GM19238 (cell line): Measurements from ENCODE around the gene MEIOB.
"Not testable (repeated sequence)": the region's sequence is repeated elsewhere in the genome, so short reads cannot be mapped to it uniquely, and the experiment has no call there.

Experiments used
- DNase-seq: peaks from one replicate; pipeline ENCODE4 v3.0.0; 2011; ENCODE audit warnings: low spot score; ENCODE audit not compliant: insufficient read length

The MEIOB gene

GRCh38 chr16:1907226-1907860, 35.4 kb upstream of the MEIOB start:
- DNase-seq = no peak

- no peak for DNase-seq
These were observed 34.8 kb upstream of the MEIOB start for GRCh38 chr16:1906846-1907165.

- no peak for DNase-seq
These were observed 34.3 kb upstream of the MEIOB start for GRCh38 chr16:1906055-1906845.

GRCh38 chr16:1903845-1904840, 32.2 kb upstream of the MEIOB start:
- no peak for DNase-seq

GRCh38 chr16:1903220-1903574, 31.2 kb upstream of the MEIOB start:
- no peak for DNase-seq

GRCh38 chr16:1902547-1903219, 30.7 kb upstream of the MEIOB start:
- no peak for DNase-seq

GRCh38 chr16:1900452-1900774, 28.4 kb upstream of the MEIOB start:
- no peak for DNase-seq

GRCh38 chr16:1899641-1900451, 27.9 kb upstream of the MEIOB start:
- no peak for DNase-seq

- DNase-seq = not testable (repeated sequence)
These were observed 25.7 kb upstream of the MEIOB start for GRCh38 chr16:1897692-1898091.

GRCh38 chr16:1895949-1896675, 24.1 kb upstream of the MEIOB start:
- no peak for DNase-seq

- DNase-seq = no peak
These were observed 23.1 kb upstream of the MEIOB start for GRCh38 chr16:1895068-1895467.

- DNase-seq = no peak
These were observed 18.7 kb upstream of the MEIOB start for GRCh38 chr16:1890708-1891050.

GRCh38 chr16:1890024-1890707, 18.2 kb upstream of the MEIOB start:
- no peak for DNase-seq

GRCh38 chr16:1887711-1888354, 15.9 kb upstream of the MEIOB start:
- DNase-seq = no peak

GRCh38 chr16:1884889-1885288, 12.9 kb upstream of the MEIOB start:
- no peak for DNase-seq

GRCh38 chr16:1884155-1884760, 12.3 kb upstream of the MEIOB start:
- no peak for DNase-seq

- not testable (repeated sequence) for DNase-seq
These were observed 9.2 kb upstream of the MEIOB start for GRCh38 chr16:1881172-1881571.

GRCh38 chr16:1879477-1879876, 7.5 kb upstream of the MEIOB start:
- no peak for DNase-seq

GRCh38 chr16:1878256-1878655, 6.3 kb upstream of the MEIOB start:
- no peak for DNase-seq
